Measurements from ENCODE around the gene FGF14.
A peak's percentile ranks its signal among the peaks of the same experiment; 100 is the strongest.

The FGF14 gene

DNA sequence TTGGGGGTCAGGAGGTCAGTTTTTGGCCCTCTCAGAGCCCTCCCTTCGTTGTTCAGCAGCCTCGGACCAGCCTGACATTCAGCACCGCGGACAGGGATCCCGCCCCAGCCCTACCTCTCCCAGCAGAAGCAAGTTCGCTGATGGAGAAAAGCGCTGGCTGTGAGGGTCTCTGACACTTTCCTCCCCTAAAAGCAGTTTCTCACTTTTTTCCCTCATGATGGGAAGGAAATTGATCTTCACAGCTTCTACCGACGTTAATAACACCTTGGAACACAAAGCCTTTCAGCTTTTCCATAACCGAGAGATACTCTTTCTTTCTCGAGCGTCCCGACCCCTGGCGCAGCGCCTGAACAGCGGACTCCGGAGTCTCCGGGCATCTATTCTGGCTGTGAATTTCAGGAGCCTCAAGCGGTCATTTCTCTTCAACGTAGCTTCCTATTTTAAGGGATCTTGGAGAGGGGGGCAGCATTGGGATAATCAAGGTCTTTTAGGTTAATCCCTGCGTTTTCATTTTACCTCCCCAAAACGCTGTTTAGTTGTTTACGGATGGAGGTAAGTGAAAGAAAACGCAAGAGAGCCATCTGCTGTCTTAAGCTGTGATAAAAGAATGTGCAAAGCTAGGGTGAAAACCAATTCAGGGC lies 482.2 kb downstream of the FGF14 start:
- no peak for DNase-seq (ENCODE audit: low spot score)

- peak; percentile 16 for DNase-seq (ENCODE audit: low spot score)
Measured at GRCh38 chr13:101917833-101918661, 483.8 kb downstream of the FGF14 start.

DNA sequence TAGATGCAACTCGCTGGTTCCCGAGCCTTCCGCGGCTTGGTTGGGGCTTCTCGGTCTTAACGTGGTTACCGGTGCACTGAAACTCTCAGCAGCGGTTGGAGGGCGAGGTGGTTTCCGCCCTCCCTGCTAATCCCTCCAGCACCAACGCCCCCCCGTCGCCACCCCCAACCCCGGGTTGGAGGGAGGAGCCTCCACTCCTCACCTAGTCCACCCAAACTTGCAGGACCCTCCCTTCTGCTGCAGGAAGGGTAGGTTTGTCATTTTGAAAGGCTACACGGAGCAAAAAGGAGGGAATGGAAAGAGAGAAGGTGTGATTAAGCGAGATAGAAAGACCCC lies 484.4 kb downstream of the FGF14 start:
- DNase-seq (ENCODE audit: low spot score), result no peak

GRCh38 chr13:101916775-101917474 lies 484.9 kb downstream of the FGF14 start:
- no peak for DNase-seq (ENCODE audit: low spot score)

- no peak for DNase-seq (ENCODE audit: low spot score)
Measured at GRCh38 chr13:101916108-101916774, 485.6 kb downstream of the FGF14 start.

DNA sequence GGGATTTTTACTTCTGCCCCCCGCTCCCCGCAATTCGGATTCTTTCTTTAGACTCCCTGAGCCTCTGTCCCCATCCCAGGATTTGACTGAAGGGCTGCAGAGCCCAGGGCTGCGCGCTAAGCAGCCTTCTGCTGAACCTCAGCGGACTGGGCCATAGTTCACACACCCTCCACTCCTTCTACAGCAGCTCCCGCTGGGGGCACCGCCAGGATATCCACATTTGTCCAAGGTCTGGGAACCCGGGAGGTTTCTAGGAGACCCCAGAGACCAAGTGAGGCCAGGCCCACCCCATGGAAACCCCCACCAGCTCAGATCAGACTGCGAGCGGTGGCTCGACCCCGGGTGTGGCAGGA lies 486.1 kb downstream of the FGF14 start:
- no peak for DNase-seq (ENCODE audit: low spot score)

DNA sequence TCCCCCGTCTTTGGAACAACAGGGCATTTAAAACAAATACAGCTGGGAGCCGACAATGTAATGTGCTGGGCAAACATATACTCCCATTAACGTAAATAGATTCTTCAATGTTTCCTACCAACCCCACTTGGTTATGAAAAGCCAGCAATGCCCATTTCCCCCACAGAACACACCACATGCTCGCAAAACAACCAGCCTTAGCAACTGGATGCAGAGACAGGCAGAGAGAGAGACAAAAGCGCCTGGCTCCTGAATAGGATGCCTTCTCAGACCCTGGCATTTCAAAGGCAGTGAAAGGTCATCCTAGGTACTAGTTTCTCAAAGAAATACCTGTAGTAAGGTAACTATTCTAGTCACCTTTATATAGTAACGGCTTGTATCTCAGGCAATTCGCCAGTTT lies 486.5 kb downstream of the FGF14 start:
- no peak for DNase-seq (ENCODE audit: low spot score)

DNA sequence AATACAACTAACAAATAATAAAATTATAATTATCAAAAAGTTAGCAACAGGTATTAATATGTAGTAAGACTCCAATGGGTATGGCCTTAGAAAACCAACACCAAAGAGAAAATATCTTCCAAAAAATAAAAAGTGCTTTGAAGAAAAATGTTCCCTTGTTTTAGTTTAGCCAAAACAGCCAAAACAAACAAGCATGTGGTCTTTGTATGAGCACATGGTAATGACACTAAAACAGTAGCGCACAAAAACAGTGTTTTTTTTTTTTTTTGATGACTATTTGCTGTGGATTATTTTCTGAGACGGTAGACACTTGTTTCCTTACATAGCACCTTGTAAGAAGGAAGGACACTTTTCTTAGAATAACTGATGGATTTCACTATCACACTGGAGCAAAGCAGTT lies 490.1 kb downstream of the FGF14 start:
- DNase-seq (ENCODE audit: low spot score), result no peak

DNA sequence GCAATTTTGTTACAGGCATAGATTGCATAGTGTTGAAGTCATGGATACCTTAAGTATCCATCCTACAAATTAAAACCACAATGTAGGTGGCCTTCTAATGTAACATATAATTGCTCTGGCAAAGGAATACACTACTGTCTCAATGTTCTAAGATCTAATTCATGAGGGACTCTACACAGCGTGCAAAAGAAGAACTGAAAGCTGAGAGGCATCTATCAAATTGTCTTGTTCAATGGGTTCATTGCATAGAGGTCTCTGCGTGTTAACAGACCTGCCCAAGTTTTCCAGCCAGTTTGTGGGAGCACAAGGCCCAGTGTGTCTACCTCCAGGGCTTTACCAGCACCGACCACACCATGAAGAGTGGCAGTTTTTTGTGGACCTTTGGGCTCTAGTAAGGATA lies 498.0 kb downstream of the FGF14 start:
- no peak for DNase-seq (ENCODE audit: low spot score)

GRCh38 chr13:101898676-101899075 lies 503.2 kb downstream of the FGF14 start:
- no peak for DNase-seq (ENCODE audit: low spot score)

GRCh38 chr13:101896541-101896940 lies 505.3 kb downstream of the FGF14 start:
- no peak for DNase-seq (ENCODE audit: low spot score)

DNA sequence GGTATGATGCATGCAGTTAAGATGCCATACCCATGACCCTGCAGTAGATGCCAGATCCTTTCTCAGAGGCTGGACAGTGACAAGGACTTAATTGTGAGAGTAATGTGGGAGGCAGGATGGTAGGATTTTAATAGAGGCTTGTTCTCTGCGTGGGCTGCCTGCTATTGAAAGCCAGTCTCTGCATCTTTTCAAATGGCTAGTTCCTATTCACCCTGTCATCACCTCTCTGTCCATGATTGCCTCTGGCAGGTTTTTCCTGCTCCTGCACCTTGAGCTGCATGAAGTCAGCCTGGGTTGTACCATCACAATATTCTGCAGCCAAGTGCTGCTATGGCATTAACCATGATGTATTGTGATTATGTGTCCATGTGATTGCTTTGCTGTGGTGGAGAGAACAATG lies 508.8 kb downstream of the FGF14 start:
- no peak for DNase-seq (ENCODE audit: low spot score)

DNA sequence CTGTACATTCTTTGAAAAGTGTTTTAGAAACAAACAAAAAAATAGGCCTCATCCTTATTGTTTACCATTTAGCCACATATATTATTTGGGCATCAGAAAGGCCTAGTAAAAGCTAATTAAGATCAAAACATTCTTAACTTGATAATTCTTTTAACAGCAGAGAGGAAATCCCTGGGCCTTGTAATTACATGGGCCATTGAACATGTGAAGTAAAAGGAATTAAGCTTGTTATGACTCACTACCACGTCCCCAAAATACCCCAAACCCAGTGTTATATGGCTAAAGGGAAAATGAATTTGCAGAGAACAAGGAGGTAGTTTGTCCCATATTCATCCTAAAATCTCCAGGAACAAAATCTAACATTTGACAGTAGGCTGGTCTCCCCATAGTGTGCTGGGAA lies 509.6 kb downstream of the FGF14 start:
- DNase-seq (ENCODE audit: low spot score), result no peak

DNA sequence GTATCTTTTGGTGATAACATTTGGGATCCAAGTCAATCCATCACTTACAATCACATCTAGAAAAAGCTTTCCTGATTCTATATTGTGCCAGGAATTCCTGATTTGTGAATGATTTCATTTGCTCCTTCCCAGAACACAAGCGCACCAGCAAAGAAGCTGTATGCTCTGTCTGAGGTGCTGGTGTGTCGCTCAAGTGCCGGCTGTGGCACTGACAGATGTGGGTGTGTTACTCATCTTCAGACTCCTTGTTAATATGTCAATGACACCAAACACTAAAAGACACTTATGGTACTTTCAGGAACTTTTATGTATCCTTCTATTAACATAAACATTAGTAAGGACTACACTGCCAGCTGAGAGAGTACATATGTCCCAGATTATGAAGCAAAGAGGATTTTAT lies 520.3 kb downstream of the FGF14 start:
- no peak for DNase-seq (ENCODE audit: low spot score)

GRCh38 chr13:101880581-101880980 lies 521.3 kb downstream of the FGF14 start:
- DNase-seq (ENCODE audit: low spot score), result peak; percentile 52

DNA sequence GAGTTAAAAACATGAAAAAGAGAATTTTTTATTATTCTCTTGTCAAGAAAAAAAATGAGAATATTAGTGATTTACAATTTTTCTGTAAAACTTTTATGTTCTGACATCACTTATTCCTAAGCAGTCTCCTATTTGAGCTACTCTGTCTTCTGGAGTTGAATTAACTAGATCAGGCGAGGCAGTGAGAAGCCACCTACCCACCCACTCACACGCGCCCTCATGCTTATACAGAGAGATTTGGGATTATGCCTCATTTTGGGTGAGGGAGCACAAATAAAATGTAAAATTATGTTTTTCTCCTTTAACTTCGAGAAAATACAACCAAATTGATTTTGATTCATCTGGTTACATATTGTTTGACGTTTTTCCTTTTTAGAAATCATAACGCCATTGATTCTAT lies 524.9 kb downstream of the FGF14 start:
- DNase-seq (ENCODE audit: low spot score), result no peak

GRCh38 chr13:101875717-101876393 lies 526.0 kb downstream of the FGF14 start:
- no peak for DNase-seq (ENCODE audit: low spot score)

DNA sequence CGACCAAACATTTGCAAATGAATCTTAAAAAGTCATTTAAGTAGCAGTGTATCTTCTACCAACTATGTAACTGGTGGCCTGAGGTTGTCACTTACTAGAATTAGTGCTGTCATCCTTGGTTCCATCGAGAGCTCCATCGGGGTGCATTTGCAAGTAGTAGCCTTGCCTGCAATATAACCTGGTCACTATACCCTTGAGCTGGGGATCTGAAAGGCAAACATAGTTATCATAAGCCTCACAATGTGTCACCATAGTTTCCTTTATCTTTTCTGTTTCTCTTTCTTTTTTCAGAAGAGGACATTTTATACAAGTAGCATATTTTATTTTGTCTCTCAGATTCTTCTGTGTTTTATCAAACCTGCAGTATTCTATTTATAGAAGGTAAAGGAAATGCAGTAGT lies 526.8 kb downstream of the FGF14 start:
- DNase-seq (ENCODE audit: low spot score), result peak; percentile 26

- peak; percentile 54 for DNase-seq (ENCODE audit: low spot score)
Measured at GRCh38 chr13:101869553-101869952, 532.3 kb downstream of the FGF14 start.

DNA sequence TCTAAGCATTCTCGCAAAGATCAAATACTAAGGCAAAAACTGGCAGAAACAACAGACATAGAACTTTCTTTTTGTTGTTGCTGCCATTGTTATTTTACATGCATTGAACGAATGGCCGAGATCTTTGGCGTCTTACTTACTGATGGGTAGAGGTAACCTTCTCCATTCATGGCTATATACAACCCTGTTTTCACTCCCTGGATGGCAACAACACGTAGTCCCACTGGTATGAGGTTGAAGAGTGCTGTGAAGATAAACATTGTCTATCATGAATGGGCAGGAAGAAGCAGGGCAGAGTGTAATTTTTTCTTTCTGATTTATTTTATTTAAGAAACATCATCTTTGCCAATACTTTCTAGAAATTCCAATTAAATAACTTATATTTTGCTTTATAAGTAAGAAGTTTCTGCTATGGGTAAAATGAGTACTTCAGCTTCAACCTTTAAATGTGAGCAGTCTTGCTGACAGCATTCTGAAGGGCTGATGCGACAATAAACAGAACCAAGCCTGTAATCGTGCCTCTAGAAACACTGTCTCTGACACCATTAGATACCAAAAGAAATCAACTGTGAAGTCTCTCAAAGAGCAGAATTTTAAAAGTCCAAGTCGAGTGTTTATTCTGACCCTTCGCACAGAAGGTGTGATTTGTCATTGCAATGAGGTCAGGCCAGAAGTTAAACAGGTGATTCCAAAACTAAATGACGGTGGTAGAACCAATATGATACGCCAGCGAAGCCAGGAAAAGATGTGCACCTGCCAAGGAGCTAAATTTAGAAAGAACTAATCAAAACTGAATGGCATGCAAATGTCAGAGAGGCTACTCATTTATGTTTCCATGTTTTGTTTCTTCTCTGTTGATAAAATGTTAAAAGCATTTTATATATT lies 533.0 kb downstream of the FGF14 start:
- DNase-seq (ENCODE audit: low spot score), result peak; percentile 44

DNA sequence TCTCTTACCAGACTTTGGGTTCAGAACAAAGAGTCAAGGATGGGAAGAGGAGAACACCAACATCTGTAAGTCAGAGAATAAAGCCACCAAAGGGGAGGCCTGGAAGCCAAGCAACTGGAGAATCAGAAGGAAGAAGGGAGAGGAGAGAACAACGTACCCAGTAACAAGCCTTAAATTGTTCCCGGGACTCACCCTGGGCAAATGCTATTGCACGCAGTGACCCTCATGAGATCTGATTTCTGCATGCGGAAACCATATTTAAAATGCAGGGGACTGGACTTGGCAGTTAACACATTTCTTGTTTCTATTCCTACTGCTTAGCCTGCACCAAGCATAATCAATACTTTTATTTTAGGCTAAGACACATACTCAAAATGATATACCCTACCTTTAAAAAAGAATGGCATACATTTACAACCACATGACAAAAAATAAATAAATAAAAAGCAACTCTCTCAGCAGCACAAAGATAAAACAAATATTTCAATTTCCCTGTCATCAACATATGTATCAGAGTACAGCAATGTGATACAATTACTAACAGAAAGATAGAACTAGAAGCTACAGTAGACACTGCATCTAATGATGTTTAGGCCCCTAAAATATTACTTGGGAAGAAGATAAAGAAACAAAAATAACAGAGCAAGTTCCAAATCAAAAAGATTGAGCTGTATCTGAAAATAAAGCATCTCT lies 534.8 kb downstream of the FGF14 start:
- no peak for DNase-seq (ENCODE audit: low spot score)
